Natural killer cell (primary cell): ENCODE results near the gene KIF25. TPM values are rescaled to one million over a fixed set of nuclear protein-coding genes. Genes with fewer than 3 reads are reported as not detected.

Experiments used
- ATAC-seq, 3 donors: fragments of 150-1000 bp in 2 of 3; fragments of 200-7000 bp in 1 of 3; cut with Tn5 transposase; 1 replicate in 1 of 3; 2 replicates in 2 of 3; pipeline ENCODE4 v1.10.0; 2021; ENCODE audit warnings: mild to moderate bottlenecking in 2 of 3, moderate library complexity in 2 of 3
- DNase-seq, 2 donors: peaks; one replicate each; pipeline versions ENCODE4 v3.0.0 to v3.0.0-alpha.2; 2013 to 2021; ENCODE audit warnings: mixed read lengths in 1 of 2
- H3K27ac ChIP-seq: one replicate; pipeline ENCODE4 v1.5.1; 2013; ENCODE audit warnings: mild to moderate bottlenecking, low read length
- H3K27me3 ChIP-seq: one replicate; pipeline ENCODE4 v1.6.1; 2013; ENCODE audit warnings: low read length; ENCODE audit not compliant: control insufficient read depth, insufficient read depth
- H3K36me3 ChIP-seq: one replicate; pipeline ENCODE4 v1.6.1; 2013; ENCODE audit warnings: low read length; ENCODE audit not compliant: control insufficient read depth, insufficient read depth
- H3K4me1 ChIP-seq: one replicate; pipeline ENCODE4 v1.6.1; 2013; ENCODE audit warnings: low read length; ENCODE audit not compliant: control insufficient read depth, insufficient read depth
- H3K4me3 ChIP-seq: one replicate; pipeline ENCODE4 v1.5.1; 2013; ENCODE audit warnings: low read length
- H3K9me3 ChIP-seq: one replicate; pipeline ENCODE4 v1.6.1; 2013; ENCODE audit warnings: low read length; ENCODE audit not compliant: control insufficient read depth, insufficient read depth
- H3K27ac Mint-ChIP-seq, 2 donors: one replicate each; pipeline ENCODE4 v1.8.0; 2022; ENCODE audit warnings: mild to moderate bottlenecking in 2 of 2, mixed read lengths in 2 of 2, moderate library complexity in 1 of 2
- H3K27me3 Mint-ChIP-seq, 2 donors: one replicate each; pipeline ENCODE4 v1.8.0; 2022; ENCODE audit warnings: low read depth in 2 of 2, mixed read lengths in 2 of 2
- H3K36me3 Mint-ChIP-seq: one replicate; pipeline ENCODE4 v1.8.0; 2022; ENCODE audit warnings: mixed read lengths
- H3K4me1 Mint-ChIP-seq, 2 donors: one replicate each; pipeline ENCODE4 v1.8.0; 2022; ENCODE audit warnings: mixed read lengths in 2 of 2
- H3K4me3 Mint-ChIP-seq: one replicate; pipeline ENCODE4 v1.8.0; 2022; ENCODE audit warnings: mild to moderate bottlenecking, moderate library complexity, mixed read lengths
- H3K9me3 Mint-ChIP-seq, 2 donors: one replicate each; pipeline ENCODE4 v1.8.0; 2022; ENCODE audit warnings: mixed read lengths in 2 of 2
- WGBS: methylation state at CpG from one replicate; pipeline ENCODE4 v1.1.7; 2013; ENCODE audit warnings: missing lambda C conversion rate; ENCODE audit not compliant: insufficient coverage; 5-methylcytosine and 5-hydroxymethylcytosine counted together
- intact Hi-C: fragments of 100-400 bp; cut with micrococcal nuclease; formaldehyde crosslinking; loops from one replicate; pipeline ENCODE4 v1.14.2; 2022
- total RNA-seq, 4 donors: library from RNA; stranded (reverse); fragments of 120-200 nt in 1 of 4; gene quantifications; one replicate each; pipeline versions ENCODE4 v1.2.3 to v1.2.4, GENCODE V29; 2013 to 2022
- TF ChIP-seq, protein P1 (sequence below): fragments of 200-600 bp; IDR thresholded peaks from one replicate; pipeline ENCODE4 v1.8.0; 2022; ENCODE audit warnings: antibody characterized with exemption

The KIF25 gene
- total RNA-seq, 3 donors from 2014 or later (not counting 1 experiment from before 2014, with no cell fraction given): not detected

DNA sequence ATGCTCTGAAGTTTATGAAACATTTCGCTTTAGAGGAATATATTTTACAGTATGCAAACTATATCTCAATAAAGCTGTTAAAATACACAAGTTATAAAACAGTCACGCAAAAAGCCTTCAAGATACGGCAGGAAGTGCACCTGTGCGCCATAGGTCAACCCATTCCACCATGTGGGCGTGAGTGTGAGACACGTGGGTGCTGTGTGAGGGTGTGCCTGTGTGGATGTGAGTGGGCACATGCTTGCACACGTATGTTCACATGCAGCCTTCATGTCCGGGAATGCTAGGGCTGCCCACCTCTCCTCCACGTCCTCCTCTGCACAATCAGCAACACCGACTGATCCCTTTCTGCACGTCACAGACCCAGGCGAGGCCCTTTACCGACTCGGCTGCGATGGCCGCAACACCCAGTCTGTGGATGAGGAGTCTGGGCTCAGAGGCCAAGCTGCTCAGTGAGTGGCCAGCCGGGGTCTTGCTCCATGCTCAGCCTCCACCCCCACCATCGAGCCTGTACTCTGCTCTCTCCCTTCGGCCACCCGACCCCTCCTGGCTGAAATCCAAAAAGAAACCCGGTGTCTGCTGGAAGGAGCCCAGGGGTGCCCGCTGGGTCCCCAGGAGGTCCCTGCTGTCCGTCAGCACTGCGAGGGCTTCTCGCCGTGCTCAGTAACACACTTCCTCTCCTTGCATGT is 84.5 kb downstream of the KIF25 start:
- Histone ChIP-seq H3K4me1 (no peaks in the 10 kb centered on the region), H3K9me3 (no peaks in the 10 kb centered on the region), H3K4me3 (no peak overlapping the region), H3K27me3 (no peaks in the 10 kb centered on the region), H3K27ac (no peak overlapping the region), H3K36me3 (no peaks in the 10 kb centered on the region)
- TF ChIP-seq, protein P1, sequence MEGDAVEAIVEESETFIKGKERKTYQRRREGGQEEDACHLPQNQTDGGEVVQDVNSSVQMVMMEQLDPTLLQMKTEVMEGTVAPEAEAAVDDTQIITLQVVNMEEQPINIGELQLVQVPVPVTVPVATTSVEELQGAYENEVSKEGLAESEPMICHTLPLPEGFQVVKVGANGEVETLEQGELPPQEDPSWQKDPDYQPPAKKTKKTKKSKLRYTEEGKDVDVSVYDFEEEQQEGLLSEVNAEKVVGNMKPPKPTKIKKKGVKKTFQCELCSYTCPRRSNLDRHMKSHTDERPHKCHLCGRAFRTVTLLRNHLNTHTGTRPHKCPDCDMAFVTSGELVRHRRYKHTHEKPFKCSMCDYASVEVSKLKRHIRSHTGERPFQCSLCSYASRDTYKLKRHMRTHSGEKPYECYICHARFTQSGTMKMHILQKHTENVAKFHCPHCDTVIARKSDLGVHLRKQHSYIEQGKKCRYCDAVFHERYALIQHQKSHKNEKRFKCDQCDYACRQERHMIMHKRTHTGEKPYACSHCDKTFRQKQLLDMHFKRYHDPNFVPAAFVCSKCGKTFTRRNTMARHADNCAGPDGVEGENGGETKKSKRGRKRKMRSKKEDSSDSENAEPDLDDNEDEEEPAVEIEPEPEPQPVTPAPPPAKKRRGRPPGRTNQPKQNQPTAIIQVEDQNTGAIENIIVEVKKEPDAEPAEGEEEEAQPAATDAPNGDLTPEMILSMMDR: no peak
- intact Hi-C loops: no loop called here
- H3K27ac Mint-ChIP-seq: no peak overlapping the region
- H3K9me3 Mint-ChIP-seq: no peaks in the 10 kb centered on the region
- no peaks in the 10 kb centered on the region for H3K27me3 Mint-ChIP-seq
- DNase-seq (no peak), ATAC-seq (no peak)
- no peak overlapping the region for H3K4me3 Mint-ChIP-seq
- no peaks in the 10 kb centered on the region for H3K36me3 Mint-ChIP-seq
- WGBS: 85% methylated on average over 25 of the region's 26 CpGs
- no peaks in the 10 kb centered on the region for H3K4me1 Mint-ChIP-seq

DNA sequence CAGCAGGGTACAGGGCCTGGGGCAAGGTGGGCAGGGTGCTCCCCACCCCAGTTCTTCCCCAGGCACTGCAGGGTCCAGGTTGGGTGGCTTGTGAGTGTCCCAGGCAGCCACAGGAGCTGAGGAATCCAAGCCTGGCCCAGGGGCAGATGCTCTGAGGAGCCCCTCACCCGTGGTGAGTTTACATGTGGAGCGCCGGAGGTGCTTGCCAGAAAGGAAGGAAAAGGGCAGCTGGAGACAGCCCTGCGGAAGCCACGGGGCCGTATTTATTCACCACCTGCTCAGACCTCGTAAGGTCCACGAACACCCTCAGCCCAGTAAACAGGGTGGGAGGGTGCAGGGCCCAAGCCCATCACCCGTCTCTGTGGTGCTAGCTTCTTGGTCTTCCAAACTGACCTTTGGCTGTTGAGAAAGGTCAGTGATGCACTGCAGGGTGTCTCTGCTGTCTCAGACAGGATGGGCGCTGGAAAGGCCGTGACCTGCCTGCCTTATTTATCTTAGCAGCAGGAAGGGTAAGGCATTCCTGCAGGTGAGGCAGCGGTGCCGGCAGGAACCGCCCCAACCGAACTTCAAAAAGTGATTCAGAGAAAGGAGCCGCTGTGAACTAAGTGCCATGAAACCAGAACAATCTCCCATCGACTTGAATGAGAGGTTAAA is 85.5 kb downstream of the KIF25 start:
- no peaks in the 10 kb centered on the region for H3K9me3 ChIP-seq
- no peak overlapping the region for H3K4me3 ChIP-seq
- no peak overlapping the region for H3K27ac ChIP-seq
- H3K27me3 ChIP-seq: no peaks in the 10 kb centered on the region
- 57% methylated on average over 17 of the region's 17 CpGs for WGBS
- H3K36me3 Mint-ChIP-seq: no peaks in the 10 kb centered on the region
- H3K9me3 Mint-ChIP-seq: no peaks in the 10 kb centered on the region
- H3K36me3 ChIP-seq: no peaks in the 10 kb centered on the region
- no peak for ATAC-seq
- H3K27ac Mint-ChIP-seq: no peak overlapping the region
- no peaks in the 10 kb centered on the region for H3K4me1 ChIP-seq
- intact Hi-C loops: no loop called here
- no peaks in the 10 kb centered on the region for H3K4me1 Mint-ChIP-seq
- H3K27me3 Mint-ChIP-seq: no peaks in the 10 kb centered on the region
- DNase-seq: no peak
- no peak overlapping the region for H3K4me3 Mint-ChIP-seq
- TF ChIP-seq, protein P1: no peak

DNA sequence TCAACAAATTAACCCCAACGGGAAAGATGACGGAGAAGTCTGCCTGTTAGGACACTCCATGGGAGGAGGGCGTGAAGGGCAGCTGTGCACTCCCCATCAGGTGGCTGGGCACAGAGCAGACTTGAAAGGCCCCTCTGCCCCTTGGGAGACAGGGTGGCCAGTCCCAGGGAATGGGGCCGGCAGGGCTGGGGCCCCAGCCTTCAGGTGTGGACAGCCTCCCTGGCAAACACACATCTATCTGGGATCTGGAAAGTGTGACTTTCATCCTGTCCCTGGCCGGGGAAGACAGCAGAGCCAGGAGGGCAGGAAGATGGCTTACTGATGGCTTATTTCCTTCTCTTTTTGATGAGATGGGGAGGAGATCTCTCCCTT is 86.0 kb downstream of the KIF25 start:
- intact Hi-C loops: no loop called here
- Mint-ChIP-seq H3K4me3 (no peak overlapping the region), H3K27me3 (no peaks in the 10 kb centered on the region), H3K9me3 (no peaks in the 10 kb centered on the region), H3K4me1 (no peaks in the 10 kb centered on the region), H3K27ac (no peak overlapping the region), H3K36me3 (no peaks in the 10 kb centered on the region)
- 70% methylated on average over 4 of the region's 5 CpGs for WGBS
- Histone ChIP-seq H3K36me3 (no peaks in the 10 kb centered on the region), H3K27me3 (no peaks in the 10 kb centered on the region), H3K4me1 (no peaks in the 10 kb centered on the region), H3K9me3 (no peaks in the 10 kb centered on the region), H3K4me3 (no peak overlapping the region), H3K27ac (no peak overlapping the region)
- TF ChIP-seq, protein P1: no peak
- no peak for DNase-seq
- no peak for ATAC-seq
